ENCODE results near the gene NEK1.

The NEK1 gene

DNA sequence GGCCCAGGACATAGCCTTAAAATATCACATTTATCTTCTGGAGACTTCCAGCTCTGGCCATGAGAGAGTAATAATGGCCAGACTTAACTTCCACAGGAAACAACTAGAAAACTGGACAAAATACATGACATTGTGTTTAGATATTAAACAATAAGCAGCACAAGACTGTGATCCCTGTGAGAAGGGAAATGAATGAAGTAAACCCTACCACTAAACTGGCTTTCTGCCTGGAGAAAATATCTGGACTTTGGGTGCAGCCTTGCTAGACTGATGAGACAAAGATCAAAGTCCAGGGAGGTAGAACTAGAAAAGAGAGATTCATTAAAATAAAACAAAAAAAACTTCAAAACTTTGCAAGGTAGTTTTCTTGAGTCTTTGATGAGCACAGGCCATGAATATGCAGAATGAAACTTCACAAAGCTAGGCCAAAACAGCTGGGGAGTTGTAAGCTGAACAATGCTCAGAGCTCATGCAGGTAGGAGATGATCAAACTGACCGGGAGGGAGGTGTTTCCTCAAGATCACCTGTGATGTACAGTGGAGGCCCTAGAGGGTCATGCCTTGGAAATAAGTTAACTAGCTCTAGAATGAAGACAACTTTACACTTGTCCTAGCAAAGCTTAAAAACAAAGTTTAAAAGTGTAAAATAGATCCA is 194.6 kb downstream of the NEK1 start:
- no peak for DNase-seq

DNA sequence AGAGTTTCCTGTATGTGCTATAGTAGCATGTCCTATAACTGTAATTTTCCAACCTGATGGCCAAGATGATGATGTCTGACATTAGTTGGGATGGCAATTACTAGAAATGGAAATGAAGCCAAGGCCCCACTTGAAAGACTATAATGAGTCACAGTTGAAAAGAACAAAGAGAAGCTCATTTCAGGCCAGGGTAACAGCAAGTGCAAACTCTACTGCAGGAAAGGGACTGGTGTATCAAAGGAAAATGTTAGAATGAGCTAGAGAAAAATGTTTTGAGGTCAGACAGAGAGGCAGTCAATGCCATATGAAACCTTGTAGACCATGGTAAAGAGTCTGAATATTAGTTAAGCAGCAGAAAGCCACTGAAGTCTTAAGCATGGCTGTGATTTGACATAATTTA is 195.4 kb downstream of the NEK1 start:
- DNase-seq, result no peak

DNA sequence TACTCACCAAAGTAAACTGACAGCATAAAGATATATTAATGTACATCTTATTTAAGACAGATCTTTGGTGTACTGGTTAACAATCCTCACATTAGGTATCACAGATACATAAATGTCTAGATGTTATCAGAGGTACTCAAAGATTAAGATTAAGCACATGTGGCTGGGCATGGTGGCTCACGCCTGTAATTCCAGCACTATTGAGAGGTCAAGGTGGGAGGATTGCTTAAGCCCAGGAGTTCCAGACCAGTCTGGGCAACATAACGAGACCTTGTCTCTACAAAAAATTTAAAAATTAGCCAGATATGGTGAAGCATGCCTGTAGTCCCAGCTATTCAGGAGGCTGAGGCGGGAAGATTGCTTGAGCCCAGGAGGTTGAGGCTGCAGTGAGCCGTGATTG is 195.9 kb downstream of the NEK1 start:
- no peak for DNase-seq

DNA sequence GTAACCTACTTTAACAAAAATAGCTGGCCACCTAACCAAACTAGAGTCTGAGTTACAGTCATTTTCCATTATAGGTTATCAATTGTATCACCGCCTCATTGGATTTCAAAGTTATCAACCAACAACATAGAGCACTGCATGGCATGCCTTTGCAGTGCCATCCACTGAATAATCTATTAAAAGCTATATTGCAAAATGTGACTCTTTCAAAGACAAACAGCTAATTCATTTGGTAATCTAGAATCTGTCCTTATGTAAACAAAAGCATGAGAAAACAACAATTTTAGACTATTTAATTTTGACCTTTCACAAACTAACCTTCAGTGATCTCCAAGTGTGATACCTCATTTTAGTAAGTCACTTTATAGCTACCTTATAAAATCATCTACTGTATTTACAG is 197.5 kb downstream of the NEK1 start:
- no peak for DNase-seq

DNA sequence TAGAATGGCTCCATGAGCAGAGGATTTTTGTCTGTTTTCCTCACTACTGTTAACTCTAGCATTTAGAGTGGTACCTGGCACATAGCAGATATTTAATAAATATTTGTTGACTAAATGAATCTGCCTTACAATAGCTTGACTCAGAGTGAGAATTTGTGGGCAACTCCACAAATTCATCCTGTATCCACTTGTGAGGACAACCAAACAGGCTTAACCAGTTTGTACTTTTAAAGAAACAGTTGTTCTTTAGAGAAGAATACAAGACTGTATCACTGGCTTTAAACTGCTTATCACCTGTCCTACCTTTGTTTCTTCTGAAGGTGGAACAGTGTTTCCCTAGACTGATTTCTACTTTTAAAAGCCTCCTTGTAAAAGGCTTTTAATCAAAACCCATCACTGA is 200.3 kb downstream of the NEK1 start:
- no peak for DNase-seq

DNA sequence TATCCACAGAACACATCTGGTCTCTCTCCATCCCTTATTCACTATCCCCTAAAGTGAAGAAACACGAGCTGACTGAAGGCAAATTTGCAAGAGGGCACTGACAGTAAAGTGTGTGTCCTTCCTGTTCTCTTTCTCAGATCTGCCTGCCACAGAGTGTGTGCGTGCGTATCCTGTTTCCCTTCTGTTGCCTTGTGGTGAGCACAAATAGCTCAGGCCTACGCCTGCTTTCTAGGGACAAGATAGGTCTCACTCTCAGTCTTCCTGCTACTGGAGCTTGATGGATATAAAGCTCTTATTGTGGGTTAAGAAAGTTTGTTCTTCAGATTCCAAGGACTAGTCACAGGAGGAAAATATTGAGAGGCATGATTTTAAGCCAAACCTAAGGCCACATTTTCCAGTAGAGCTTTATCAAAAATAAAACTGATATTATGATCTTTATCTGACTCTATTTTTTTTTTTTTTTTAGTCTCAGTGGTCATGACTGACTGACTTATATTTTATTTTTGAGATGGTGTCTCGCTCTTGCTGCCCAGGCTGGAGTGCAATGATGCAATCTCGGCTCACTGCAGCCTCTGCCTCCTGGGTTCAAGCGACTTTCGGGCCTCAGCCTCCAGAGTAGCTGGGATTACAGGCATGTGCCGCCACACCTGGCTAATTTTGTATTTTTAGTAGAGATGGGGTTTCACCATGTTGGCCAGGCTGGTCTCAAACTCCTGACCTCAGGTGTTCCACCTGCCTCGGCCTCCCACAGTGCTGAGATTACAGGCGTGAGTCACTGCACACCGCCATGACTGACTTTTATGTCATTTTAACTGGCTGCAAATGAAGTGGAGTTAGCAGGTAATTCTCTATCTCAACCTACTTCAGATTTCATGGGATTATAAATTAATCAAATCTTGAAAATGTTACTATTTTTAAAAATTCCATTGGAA is 201.3 kb downstream of the NEK1 start:
- DNase-seq, result peak; percentile 31 to 37

DNA sequence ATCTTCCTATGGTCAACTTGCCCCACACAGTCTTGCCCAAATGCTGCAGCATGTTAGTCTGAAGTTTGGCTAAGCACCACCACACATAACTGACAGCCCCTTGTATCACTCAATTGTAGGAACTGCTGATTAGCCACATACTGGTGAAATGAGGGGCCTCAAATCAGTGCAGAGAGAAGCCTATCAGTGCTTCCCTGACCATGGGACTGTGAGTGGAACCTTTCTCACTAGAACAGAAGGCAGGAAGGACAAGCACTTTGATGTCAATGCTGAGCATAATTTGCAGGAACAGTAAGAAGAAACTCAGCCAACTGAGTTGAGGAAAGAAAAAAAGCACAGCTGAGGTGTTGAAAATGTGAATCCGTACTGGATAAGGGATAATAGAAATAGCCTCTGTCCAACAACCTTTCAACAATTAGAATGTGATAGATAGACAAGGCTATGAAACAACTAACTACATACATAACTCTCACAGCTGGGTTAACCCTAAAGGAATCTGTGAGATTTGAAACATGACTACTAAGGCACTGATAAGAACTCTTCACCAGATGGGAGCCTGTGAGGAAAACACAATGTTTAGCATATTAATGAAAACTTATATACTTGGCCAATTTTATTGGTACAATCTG is 205.1 kb downstream of the NEK1 start:
- no peak for DNase-seq

DNA sequence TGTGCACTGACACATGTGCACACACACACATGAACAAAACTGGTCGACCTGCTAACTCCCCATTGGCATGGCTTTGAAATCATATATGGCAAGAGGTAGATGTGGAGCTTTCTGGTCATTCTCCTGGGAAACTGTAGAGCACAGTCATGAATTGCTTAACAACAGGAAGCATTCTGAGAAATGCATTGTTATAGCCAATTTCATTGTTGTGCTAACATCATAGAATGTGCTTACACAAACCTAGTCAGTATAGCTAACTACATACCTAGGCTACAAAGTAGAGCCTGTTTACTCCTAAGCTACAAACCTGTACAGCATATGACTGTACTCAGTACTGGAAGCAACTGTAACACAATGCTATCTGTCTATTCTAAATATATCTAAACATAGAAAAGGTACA is 207.4 kb downstream of the NEK1 start:
- DNase-seq, result no peak

DNA sequence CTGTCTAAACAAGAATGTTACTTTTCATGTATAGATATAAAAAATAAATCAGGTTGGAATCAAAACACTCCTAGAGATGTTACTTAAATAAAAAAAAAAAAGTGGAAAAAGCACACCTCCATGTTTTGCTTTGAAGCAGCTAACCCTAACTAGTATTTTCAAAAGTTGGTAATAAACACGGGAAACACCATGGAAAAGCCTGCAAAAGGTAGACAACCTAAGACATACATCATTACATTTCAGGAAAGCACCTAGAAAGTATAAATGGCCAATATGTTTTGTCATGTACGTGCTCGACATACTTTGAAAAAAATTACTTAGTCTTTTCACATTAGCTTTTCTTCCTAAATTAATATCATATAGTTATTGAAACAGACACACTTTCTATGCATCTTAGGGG is 211.6 kb downstream of the NEK1 start:
- DNase-seq, result no peak

DNA sequence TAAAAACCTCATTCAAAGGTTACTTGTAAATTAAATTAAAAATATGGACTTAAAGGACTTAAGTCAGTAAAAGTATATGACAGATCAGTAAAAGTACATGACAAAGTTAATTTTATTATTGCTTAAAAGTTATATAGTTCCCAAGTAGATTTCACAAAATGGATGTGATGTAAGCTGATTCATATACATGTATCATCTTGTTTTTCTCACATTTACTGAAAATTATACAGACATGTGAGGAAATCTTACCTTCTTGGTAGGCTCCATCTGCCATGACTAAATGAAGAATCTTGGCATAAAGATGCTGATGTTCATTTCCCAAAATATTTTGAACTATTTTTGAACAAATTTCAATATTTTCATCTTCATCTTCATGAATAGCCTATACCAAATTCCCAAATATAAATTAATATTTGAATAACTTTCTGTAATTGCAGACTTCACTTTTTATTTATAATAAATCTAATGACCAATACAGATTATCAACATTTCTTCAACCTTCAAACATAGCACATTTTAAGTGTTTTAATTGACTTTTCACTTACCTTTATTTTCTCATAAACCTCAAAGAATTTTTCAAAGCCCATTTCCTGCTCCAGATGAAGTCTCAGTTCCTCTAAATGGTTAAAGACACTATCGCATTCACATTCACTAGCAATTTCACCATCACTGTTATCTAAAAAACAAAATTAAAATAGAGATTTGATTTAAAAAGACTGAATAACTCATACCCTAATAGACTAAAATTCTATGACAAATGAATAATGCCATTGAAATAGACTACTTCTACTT is 212.2 kb downstream of the NEK1 start:
- no peak for DNase-seq

DNA sequence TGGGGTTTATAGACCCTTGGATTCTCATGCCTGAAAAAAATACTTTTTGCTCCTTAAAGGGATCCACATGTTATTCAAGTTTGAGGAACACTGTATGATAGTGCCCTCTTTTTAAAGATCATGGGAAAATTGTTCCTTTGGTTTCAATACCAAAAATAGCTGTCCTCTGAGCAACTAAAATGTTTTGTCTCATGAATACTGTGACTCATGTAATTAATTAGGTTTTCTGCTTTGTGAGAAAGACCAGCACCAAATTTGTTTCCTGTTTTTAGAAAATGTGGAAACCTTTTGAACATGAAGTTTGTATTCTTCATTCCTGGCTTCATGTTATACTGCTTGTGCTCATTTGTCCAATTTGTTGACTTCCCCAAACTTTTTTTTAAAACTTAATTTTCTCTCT is 214.1 kb downstream of the NEK1 start:
- DNase-seq, result peak; percentile 4 to 23

DNA sequence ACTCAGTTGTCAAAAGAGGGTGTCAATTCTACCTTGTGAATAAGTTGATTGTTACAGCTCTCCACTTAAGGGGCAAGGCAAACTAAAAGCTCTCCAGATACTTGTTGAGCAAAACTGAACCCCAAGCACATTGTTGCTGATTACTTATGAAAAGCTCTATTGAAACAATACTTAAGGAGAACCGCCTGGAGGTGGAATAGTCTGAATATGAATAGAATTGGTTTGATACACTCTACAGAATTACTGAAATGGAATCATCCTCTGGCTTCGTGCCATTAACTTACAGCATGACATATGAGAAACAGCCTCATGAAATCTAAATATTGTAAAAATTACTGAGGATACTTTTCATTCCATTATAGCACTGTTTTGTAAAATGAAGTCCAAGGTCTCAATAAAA is 214.6 kb downstream of the NEK1 start:
- DNase-seq, result no peak

DNA sequence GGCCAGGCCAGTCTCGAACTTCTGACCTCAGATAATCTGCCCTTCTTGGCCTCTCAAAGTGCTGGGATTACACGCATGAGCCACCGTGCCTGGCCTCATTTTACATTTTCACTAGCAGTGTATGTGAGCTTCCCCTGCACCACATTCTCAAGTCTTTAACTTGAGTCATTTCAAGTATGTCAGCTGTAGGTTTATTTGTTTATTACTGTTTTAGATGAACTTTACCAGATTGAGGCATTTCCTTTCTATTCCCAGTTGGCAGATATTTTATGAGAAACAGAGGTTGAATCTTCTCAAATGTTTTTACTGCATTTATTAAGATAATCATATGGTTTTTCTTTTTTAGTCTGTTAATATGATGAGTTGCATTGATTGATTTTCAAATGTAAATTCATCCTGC is 227.0 kb downstream of the NEK1 start:
- DNase-seq, result no peak

DNA sequence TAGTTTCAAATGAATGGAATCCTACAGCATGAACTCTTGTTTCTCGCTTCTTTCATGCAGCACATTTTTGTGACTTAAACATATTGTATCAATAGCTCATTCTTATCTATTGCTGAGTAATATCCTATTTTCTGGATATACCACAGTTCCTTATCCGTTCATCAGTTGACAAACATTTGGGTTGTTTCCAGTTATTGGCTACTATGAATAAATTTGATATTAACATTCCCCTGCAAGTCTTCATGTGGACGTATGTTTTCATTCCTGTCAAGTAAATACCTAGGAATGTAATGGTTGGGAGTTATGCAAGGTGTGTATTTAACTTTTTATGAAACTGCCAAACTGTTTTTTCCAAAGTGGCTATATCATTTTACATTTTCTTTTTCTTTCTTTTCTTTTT is 227.6 kb downstream of the NEK1 start:
- DNase-seq, result no peak

DNA sequence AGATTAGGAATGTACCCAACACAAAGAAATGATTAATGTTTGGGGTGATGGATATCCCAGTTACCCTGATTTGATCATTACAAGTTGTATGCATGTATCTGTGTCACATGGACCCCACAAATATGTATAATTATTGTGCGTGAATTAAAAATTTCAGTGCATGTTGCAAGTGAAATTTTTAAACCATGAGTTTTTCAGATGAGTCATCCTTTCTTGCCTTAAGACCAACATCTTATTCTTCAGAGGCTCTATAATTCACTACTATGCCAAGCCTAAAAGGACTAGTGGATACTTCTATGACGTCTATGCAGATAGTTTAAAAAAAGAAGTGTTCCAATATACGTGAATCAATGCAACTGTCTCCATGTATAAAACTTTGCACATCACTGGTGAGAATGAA is 228.7 kb downstream of the NEK1 start:
- DNase-seq, result no peak

DNA sequence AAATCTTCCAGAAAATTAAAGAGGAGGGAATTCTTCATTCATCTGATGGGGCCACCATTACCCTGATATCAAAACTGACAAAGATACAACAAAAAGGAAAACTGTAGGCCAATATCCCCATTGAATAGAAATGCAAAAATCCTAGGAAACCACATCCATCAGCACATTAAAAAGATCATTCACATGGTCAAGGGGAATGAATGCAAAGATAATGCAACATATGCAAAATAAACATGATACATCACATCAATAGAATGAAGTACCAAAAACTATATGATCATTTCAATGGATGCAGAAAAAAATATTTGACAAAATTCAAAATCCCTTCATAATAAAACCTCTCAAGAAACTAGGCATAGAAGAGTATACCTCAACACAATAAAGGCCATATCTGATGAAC is 232.7 kb downstream of the NEK1 start:
- DNase-seq, result no peak

DNA sequence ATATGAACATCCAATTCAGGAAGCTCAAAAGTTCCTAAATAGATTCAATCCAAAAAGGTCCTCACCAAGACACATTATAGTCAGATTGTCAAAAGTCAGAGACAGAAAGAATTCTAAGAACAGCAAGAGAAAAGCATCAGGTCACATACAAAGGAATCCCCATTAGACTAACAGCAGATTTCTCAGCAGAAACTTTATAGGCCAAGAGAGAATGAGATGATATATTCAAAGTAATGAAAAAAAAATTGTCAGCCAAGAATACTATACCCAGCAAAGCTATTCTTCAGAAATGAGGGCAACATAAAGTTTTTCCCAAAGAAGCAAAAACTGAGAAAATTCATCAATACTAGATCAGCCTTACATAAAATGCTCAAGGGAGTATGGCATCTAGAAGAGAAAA is 235.0 kb downstream of the NEK1 start:
- no peak for DNase-seq

DNA sequence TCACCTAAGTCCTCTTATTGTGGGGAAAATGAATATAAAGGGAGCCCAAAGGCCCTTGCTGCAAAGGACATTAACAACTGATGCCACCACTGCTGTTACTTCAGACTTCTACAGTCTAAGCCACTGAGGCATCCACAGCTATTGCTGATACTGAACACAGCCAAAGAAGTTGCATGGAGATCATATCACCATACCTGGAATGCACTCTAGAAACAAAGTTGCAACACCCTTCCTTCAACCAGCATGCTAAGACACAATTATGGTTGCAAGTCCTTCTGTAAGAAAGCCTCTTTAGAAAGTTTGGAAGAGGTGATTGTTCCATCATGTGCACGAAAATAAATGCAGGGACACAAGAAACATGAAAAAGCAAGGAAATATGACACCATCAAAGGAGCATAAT is 236.0 kb downstream of the NEK1 start:
- no peak for DNase-seq

DNA sequence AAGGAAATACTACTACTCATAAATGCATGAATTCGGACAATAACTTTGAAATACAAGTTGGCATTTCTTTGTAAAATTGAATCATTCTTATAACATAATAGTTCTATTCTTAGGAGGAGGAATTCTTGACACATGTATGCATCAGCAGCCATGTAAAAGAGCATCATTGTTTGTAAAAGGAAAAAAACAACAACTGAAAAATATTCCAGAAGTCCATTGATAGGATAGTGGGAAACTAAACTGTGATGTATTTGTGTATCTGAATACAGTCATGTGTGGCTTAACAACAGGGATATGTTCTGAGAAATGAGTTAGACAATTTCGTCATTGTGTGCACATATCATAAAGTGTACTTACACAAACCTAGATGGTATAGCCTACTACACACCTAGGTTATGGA is 239.6 kb downstream of the NEK1 start:
- no peak for DNase-seq

DNA sequence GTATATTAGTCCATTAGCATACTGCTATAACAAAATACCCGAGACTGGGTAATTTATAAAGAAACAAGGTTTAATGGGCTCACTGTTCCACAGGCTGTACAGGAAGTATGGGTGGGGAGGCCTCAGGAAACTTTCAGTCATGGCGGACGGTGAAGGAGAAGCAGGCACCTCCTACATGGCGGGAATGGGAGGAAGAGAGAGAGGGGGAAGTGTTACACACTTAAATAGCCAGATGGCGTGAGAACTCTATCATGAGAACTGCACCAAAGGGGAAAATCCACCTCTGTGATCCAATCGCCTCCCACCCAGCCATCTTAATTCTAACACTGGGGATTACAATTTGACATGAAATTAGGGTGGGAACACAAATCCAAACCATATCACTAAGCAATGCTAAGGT is 242.7 kb downstream of the NEK1 start:
- DNase-seq, result no peak

DNA sequence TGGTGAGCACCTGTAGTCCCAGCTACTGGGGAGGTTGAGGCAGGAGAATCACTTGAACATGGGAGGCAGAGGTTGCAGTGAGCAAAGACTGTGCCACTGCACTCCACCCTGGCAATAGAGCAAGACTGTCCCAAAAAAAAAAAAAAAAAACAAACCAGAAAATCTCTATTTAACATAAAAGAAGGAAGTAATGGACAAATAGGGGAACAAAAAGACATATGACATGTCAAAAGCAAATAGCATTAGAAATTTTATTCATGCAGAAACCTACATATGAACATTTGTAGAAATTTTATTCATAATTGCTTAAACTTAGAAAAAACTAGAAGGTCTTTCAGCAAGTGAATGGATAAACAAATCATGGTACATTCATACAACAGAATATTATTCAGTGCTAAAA is 244.6 kb downstream of the NEK1 start:
- DNase-seq, result peak; percentile 19 to 40

DNA sequence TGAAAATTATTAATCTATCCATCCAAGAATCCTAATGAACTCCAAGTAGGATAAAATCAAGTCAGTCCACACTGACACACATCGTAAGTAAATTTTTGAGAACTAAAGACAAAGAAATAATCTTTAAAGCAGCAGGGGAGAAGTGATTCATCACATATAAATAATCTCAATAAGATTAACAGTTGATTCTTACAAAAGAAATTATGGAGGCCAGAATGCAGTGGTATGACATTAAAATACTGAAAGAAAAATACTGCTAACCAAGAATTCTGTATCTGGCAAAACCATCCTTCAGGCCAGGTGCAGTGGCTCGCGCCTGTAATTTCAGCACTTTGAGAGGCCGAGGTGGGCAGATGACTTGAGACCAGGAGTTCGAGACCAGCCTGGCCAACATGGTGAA is 245.6 kb downstream of the NEK1 start:
- DNase-seq, result no peak

DNA sequence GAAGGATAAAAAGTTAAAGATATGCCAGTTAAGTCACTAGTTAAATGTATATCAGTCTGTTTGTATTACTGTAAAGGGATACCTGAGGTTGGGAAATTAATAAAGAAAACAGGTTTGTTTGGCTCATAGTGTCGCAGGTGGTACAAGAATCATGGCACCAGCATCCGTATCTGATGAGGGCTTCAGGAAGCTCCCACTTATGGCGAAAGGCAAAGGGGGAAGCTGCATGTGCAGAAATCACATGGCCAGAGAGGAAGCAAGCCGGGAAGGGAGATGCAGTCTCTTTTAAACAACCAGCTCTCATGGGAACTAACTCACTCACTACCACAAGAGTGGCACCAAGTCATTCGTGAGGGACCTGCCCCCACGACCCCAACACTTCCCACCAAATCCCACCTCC is 249.8 kb downstream of the NEK1 start:
- DNase-seq, result peak; percentile 34 to 59
